Thyroid gland (tissue), 4 donors: ENCODE results near the gene PRPF39. TPM values are rescaled to one million over a fixed set of nuclear protein-coding genes. Genes with fewer than 3 reads are reported as not detected.

Source experiments
- DNase-seq, 2 donors: peaks; one replicate each; pipeline ENCODE4 v3.0.0-alpha.2; 2019
- H3K27ac ChIP-seq, 3 donors: fragments of 200-600 bp; sonication (generic); 1 replicate in 2 of 3; 2 replicates in 1 of 3; pipeline ENCODE4 v1.5.1; 2016 to 2019; ENCODE audit warnings: mild to moderate bottlenecking in 1 of 3, moderate library complexity in 1 of 3
- H3K27me3 ChIP-seq: fragments of 200-600 bp; sonication (generic); one replicate; pipeline ENCODE4 v1.5.1; 2019
- H3K36me3 ChIP-seq, 2 donors: fragments of 200-600 bp; sonication (generic); one replicate each; pipeline ENCODE4 v1.5.1; 2016 to 2019
- H3K4me1 ChIP-seq, 2 donors: fragments of 200-600 bp; sonication (generic); one replicate each; pipeline ENCODE4 v1.5.1; 2017 to 2019
- H3K4me3 ChIP-seq, 3 donors: fragments of 200-600 bp; sonication (generic); replicated peaks in 1 of 3; 1 replicate in 2 of 3; 2 replicates in 1 of 3; pipeline ENCODE4 v1.5.1; 2016; ENCODE audit warnings: mild to moderate bottlenecking in 1 of 3
- H3K9me3 ChIP-seq: fragments of 200-600 bp; sonication (generic); one replicate; pipeline ENCODE4 v1.5.1; 2017
- CTCF ChIP-seq, 6 experiments: fragments of 200-600 bp in 3 of 6; fragments of 450-650 bp in 3 of 6; sonication (generic) in 3 of 6; IDR thresholded peaks; one replicate each; pipeline ENCODE4 v1.5.1; 2016 to 2019; ENCODE audit warnings: antibody characterized with exemption in 6 of 6, mild to moderate bottlenecking in 2 of 6, inconsistent platforms in 1 of 6, moderate library complexity in 1 of 6
- POLR2A ChIP-seq, 2 donors: fragments of 450-650 bp; IDR thresholded peaks; one replicate each; pipeline ENCODE4 v1.6.1; 2017; ENCODE audit warnings: antibody characterized with exemption in 2 of 2, mild to moderate bottlenecking in 2 of 2, moderate library complexity in 1 of 2
- WGBS, 2 donors: methylation state at CpG; one replicate each; pipeline ENCODE4 v1.1.5; 2017; 5-methylcytosine and 5-hydroxymethylcytosine counted together
- intact Hi-C: fragments of 100-400 bp; cut with DNase I; formaldehyde crosslinking; loops from one replicate; pipeline ENCODE4 v1.15.1; 2023
- total RNA-seq, 4 donors: library from RNA; depleted of rRNA; stranded (reverse); fragments of >200 nt; gene quantifications; one replicate each; pipeline ENCODE4 v1.2.3, GENCODE V29; 2016

The PRPF39 gene
- total RNA-seq, 4 donors from 2014 or later: 33.2 to 47.0 (median 37.6) TPM

GRCh38 chr14:45065956-45066355, 18.0 kb upstream of the PRPF39 start:
- WGBS, 2 donors: 81 to 91% methylated on average over 2 of the region's 2 CpGs
- no peak overlapping the region for H3K4me3 ChIP-seq
- TF ChIP-seq POLR2A (IDR thresholded peaks at IDR 0.05): no peak
- no peak for TF ChIP-seq CTCF (IDR thresholded peaks at IDR 0.05)
- H3K27ac ChIP-seq: no peak overlapping the region
- H3K27me3 ChIP-seq: no peaks in the 10 kb centered on the region
- no peaks in the 10 kb centered on the region for H3K4me1 ChIP-seq
- H3K36me3 ChIP-seq: no peaks in the 10 kb centered on the region
- DNase-seq: no peak
- intact Hi-C loops: no loop called here
- no peaks in the 10 kb centered on the region for H3K9me3 ChIP-seq

- Histone ChIP-seq H3K36me3 (no peaks in the 10 kb centered on the region), H3K27ac (no peak overlapping the region), H3K9me3 (no peaks in the 10 kb centered on the region), H3K4me1 (no peaks in the 10 kb centered on the region), H3K27me3 (no peaks in the 10 kb centered on the region), H3K4me3 (no peak overlapping the region)
- intact Hi-C loops: no loop called here
- DNase-seq: no peak
- 96 to 99% methylated on average over 3 of the region's 3 CpGs for WGBS, 2 donors
- TF ChIP-seq POLR2A (IDR thresholded peaks at IDR 0.05): no peak
- TF ChIP-seq CTCF (IDR thresholded peaks at IDR 0.05): no peak
Measured at GRCh38 chr14:45066667-45067066, 17.2 kb upstream of the PRPF39 start.

- Histone ChIP-seq H3K4me1 (no peaks in the 10 kb centered on the region), H3K9me3 (no peaks in the 10 kb centered on the region), H3K27ac (no peak overlapping the region), H3K36me3 (peaks cover 0 to 4% of the 10 kb centered on the region in 2 donors), H3K4me3 (no peak overlapping the region), H3K27me3 (no peaks in the 10 kb centered on the region)
- TF ChIP-seq POLR2A (IDR thresholded peaks at IDR 0.05) (no peak), CTCF (IDR thresholded peaks at IDR 0.05) (no peak)
- no peak for DNase-seq
- intact Hi-C loops: no loop called here
- 93 to 98% methylated on average over 3 of the region's 3 CpGs for WGBS, 2 donors
Measured at GRCh38 chr14:45068396-45068795, 15.5 kb upstream of the PRPF39 start.

GRCh38 chr14:45070215-45070614, 13.7 kb upstream of the PRPF39 start:
- Histone ChIP-seq H3K36me3 (peaks cover 0 to 5% of the 10 kb centered on the region in 2 donors), H3K4me3 (no peak overlapping the region), H3K9me3 (no peaks in the 10 kb centered on the region), H3K4me1 (no peaks in the 10 kb centered on the region), H3K27me3 (no peaks in the 10 kb centered on the region), H3K27ac (no peak overlapping the region)
- TF ChIP-seq CTCF (IDR thresholded peaks at IDR 0.05): no peak
- DNase-seq: no peak
- intact Hi-C loops: no loop called here
- WGBS, 2 donors: 96 to 100% methylated on average over 1 of the region's 1 CpG

- no peaks in the 10 kb centered on the region for H3K27me3 ChIP-seq
- H3K36me3 ChIP-seq: peaks cover 0 to 5% of the 10 kb centered on the region in 2 donors
- no peaks in the 10 kb centered on the region for H3K4me1 ChIP-seq
- H3K27ac ChIP-seq: no peak overlapping the region
- intact Hi-C loops: no loop called here
- 94 to 97% methylated on average over 6 of the region's 6 CpGs for WGBS, 2 donors
- H3K4me3 ChIP-seq: no peak overlapping the region
- H3K9me3 ChIP-seq: no peaks in the 10 kb centered on the region
- no peak for DNase-seq
- TF ChIP-seq CTCF (IDR thresholded peaks at IDR 0.05) (no peak), POLR2A (IDR thresholded peaks at IDR 0.05) (no peak)
Measured at GRCh38 chr14:45072126-45072525, 11.8 kb upstream of the PRPF39 start.
